ENCODE measurements around the gene PLEKHA5.

DNA sequence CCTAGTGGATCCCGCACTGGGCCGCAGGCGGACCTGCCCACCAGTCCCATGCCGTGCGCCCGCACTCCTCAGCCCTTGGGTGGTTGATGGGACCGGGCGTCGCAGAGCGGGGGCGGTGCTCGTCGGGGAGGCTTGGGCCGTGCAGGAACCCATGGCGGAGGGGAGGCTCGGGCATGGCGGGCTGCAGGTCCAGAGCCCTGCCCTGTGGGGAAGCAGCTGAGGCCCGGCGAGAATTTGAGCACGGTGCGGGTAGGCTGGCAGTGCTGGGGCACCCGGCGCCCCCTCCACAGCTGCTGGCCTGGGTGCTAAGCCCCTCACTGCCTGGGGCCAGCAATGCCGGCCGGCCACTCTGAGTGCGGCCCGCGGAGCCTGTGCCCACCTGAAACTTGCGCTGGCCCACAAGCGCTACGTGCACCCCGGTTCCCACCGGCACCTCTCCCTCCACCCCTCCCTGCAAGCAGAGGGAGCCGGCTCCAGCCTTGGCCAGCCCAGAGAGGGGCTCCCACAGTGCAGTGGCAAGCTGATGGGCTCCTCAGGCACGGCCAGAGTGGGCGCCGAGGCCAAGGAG, 100.8 kb downstream of the PLEKHA5 start:
- TF ChIP-seq, protein P1, sequence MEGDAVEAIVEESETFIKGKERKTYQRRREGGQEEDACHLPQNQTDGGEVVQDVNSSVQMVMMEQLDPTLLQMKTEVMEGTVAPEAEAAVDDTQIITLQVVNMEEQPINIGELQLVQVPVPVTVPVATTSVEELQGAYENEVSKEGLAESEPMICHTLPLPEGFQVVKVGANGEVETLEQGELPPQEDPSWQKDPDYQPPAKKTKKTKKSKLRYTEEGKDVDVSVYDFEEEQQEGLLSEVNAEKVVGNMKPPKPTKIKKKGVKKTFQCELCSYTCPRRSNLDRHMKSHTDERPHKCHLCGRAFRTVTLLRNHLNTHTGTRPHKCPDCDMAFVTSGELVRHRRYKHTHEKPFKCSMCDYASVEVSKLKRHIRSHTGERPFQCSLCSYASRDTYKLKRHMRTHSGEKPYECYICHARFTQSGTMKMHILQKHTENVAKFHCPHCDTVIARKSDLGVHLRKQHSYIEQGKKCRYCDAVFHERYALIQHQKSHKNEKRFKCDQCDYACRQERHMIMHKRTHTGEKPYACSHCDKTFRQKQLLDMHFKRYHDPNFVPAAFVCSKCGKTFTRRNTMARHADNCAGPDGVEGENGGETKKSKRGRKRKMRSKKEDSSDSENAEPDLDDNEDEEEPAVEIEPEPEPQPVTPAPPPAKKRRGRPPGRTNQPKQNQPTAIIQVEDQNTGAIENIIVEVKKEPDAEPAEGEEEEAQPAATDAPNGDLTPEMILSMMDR (IDR thresholded peaks at IDR 0.05; ENCODE audit: low read depth, low read length), result no peak
- no peak for TF ChIP-seq EZH2phosphoT487 (IDR thresholded peaks at IDR 0.05; ENCODE audit: low read depth)

Measured in OCI-LY3 (cell line).